ENCODE data around the gene INO80D.
A peak's percentile ranks its signal among the peaks of the same experiment; 100 is the strongest.

INO80D gene

GRCh38 chr2:206002440-206002839 is 83.5 kb downstream of the INO80D start:
- peaks cover 29% of the 10 kb centered on the region; the same call in 1 of the 2 replicates for H3K36me3 ChIP-seq (ENCODE audit: insufficient read depth, low read length)
- TF ChIP-seq EZH2 (IDR thresholded peaks at IDR 0.05) (no peak), POLR2AphosphoS5 (IDR thresholded peaks at IDR 0.05; ENCODE audit: borderline replicate concordance, low read depth, low read length) (no peak), FOXP2 (optimal IDR thresholded peaks at IDR 0.05; ENCODE audit: control extremely low read depth, extremely low read length, insufficient read depth) (no peak)
- H3K9ac ChIP-seq (ENCODE audit: insufficient read length), result no peak overlapping the region
- H3K27ac ChIP-seq, result peak overlapping the region; percentile 17; the same call in 1 of the 2 replicates
- no peak overlapping the region for H3K4me3 ChIP-seq
- no peak for DNase-seq (ENCODE audit: low read depth, low spot score)
- H3K9me3 ChIP-seq (ENCODE audit: low read depth, low read length), result no peaks in the 10 kb centered on the region

- peaks cover 26% of the 10 kb centered on the region; the same call in 1 of the 2 replicates for H3K36me3 ChIP-seq (ENCODE audit: insufficient read depth, low read length)
- TF ChIP-seq FOXP2 (optimal IDR thresholded peaks at IDR 0.05; ENCODE audit: control extremely low read depth, extremely low read length, insufficient read depth), result no peak
- no peak for TF ChIP-seq EZH2 (IDR thresholded peaks at IDR 0.05)
- no peak for TF ChIP-seq POLR2AphosphoS5 (IDR thresholded peaks at IDR 0.05; ENCODE audit: borderline replicate concordance, low read depth, low read length)
- no peaks in the 10 kb centered on the region for H3K9me3 ChIP-seq (ENCODE audit: low read depth, low read length)
Observed at GRCh38 chr2:206001912-206002311, 84.1 kb downstream of the INO80D start.

GRCh38 chr2:206000776-206001175 is 85.2 kb downstream of the INO80D start:
- DNase-seq (ENCODE audit: low read depth, low spot score), result no peak
- Histone ChIP-seq H3K36me3 (ENCODE audit: insufficient read depth, low read length) (peaks cover 22% of the 10 kb centered on the region; the same call in 1 of the 2 replicates), H3K27ac (no peak overlapping the region)

More at GRCh38 chr2:206001912-206002311, 84.1 kb downstream of the INO80D start:
- no peak overlapping the region for H3K9ac ChIP-seq (ENCODE audit: insufficient read length)
- H3K27ac ChIP-seq, result peak overlapping the region; percentile 12
- no peak for DNase-seq (ENCODE audit: low read depth, low spot score)
- H3K4me3 ChIP-seq, result no peak overlapping the region; the same call in 1 of the 2 replicates

DNA sequence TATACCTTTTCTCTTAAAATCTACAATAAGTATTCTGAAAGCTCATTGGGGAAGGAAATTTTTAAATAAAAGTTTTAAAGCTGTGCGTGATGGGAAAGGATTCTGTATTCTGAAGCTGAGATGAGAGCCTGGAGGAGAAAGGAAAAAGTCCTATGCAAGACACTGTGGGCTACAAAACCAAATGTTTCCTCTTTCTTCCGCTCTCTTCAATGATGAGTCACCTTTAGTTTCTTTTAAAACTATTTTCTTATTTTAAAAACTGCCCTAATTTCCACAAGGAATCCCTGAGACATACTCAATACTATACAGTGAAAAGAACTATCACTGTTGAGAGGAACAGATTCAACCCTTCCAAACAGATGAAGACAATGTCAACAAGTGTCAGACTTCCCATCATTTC is 87.4 kb downstream of the INO80D start:
- Histone ChIP-seq H3K9ac (ENCODE audit: insufficient read length) (no peak overlapping the region), H3K36me3 (ENCODE audit: insufficient read depth, low read length) (peaks cover 4% of the 10 kb centered on the region; the same call in 1 of the 2 replicates), H3K9me3 (ENCODE audit: low read depth, low read length) (no peaks in the 10 kb centered on the region), H3K4me3 (no peak overlapping the region), H3K27ac (no peak overlapping the region)
- TF ChIP-seq EZH2 (IDR thresholded peaks at IDR 0.05), result no peak
- TF ChIP-seq POLR2AphosphoS5 (IDR thresholded peaks at IDR 0.05; ENCODE audit: borderline replicate concordance, low read depth, low read length), result no peak
- no peak for TF ChIP-seq FOXP2 (optimal IDR thresholded peaks at IDR 0.05; ENCODE audit: control extremely low read depth, extremely low read length, insufficient read depth)
- no peak for DNase-seq (ENCODE audit: low read depth, low spot score)

More at GRCh38 chr2:206000776-206001175, 85.2 kb downstream of the INO80D start:
- Histone ChIP-seq H3K9ac (ENCODE audit: insufficient read length) (no peak overlapping the region), H3K4me3 (no peak overlapping the region), H3K9me3 (ENCODE audit: low read depth, low read length) (no peaks in the 10 kb centered on the region)
- TF ChIP-seq EZH2 (IDR thresholded peaks at IDR 0.05) (no peak), FOXP2 (optimal IDR thresholded peaks at IDR 0.05; ENCODE audit: control extremely low read depth, extremely low read length, insufficient read depth) (no peak), POLR2AphosphoS5 (IDR thresholded peaks at IDR 0.05; ENCODE audit: borderline replicate concordance, low read depth, low read length) (no peak)

- no peaks in the 10 kb centered on the region for H3K9me3 ChIP-seq (ENCODE audit: low read depth, low read length)
- TF ChIP-seq POLR2AphosphoS5 (IDR thresholded peaks at IDR 0.05; ENCODE audit: borderline replicate concordance, low read depth, low read length) (no peak), EZH2 (IDR thresholded peaks at IDR 0.05) (no peak), FOXP2 (optimal IDR thresholded peaks at IDR 0.05; ENCODE audit: control extremely low read depth, extremely low read length, insufficient read depth) (no peak)
- DNase-seq (ENCODE audit: low read depth, low spot score), result no peak
Observed at GRCh38 chr2:205996161-205996560, 89.8 kb downstream of the INO80D start.

GRCh38 chr2:205995260-205995659 is 90.7 kb downstream of the INO80D start:
- no peak overlapping the region for H3K4me3 ChIP-seq
- no peaks in the 10 kb centered on the region for H3K9me3 ChIP-seq (ENCODE audit: low read depth, low read length)
- no peak overlapping the region for H3K9ac ChIP-seq (ENCODE audit: insufficient read length)
- no peak for DNase-seq (ENCODE audit: low read depth, low spot score)
- peaks cover 4% of the 10 kb centered on the region; the same call in 1 of the 2 replicates for H3K36me3 ChIP-seq (ENCODE audit: insufficient read depth, low read length)
- TF ChIP-seq POLR2AphosphoS5 (IDR thresholded peaks at IDR 0.05; ENCODE audit: borderline replicate concordance, low read depth, low read length) (no peak), EZH2 (IDR thresholded peaks at IDR 0.05) (no peak), FOXP2 (optimal IDR thresholded peaks at IDR 0.05; ENCODE audit: control extremely low read depth, extremely low read length, insufficient read depth) (no peak)
- 0 out of 2 replicates have a peak overlapping the region, but pooled peaks have one; percentile 32 for H3K27ac ChIP-seq

More at GRCh38 chr2:205996161-205996560, 89.8 kb downstream of the INO80D start:
- H3K36me3 ChIP-seq (ENCODE audit: insufficient read depth, low read length), result peaks cover 4% of the 10 kb centered on the region; the same call in 1 of the 2 replicates
- no peak overlapping the region for H3K27ac ChIP-seq
- H3K4me3 ChIP-seq, result no peak overlapping the region
- H3K9ac ChIP-seq (ENCODE audit: insufficient read length), result no peak overlapping the region

GRCh38 chr2:205994344-205994743 is 91.6 kb downstream of the INO80D start:
- no peak overlapping the region for H3K9ac ChIP-seq (ENCODE audit: insufficient read length)
- H3K4me3 ChIP-seq, result no peak overlapping the region
- no peaks in the 10 kb centered on the region for H3K9me3 ChIP-seq (ENCODE audit: low read depth, low read length)
- TF ChIP-seq EZH2 (IDR thresholded peaks at IDR 0.05), result no peak
- no peak for TF ChIP-seq FOXP2 (optimal IDR thresholded peaks at IDR 0.05; ENCODE audit: control extremely low read depth, extremely low read length, insufficient read depth)
- TF ChIP-seq POLR2AphosphoS5 (IDR thresholded peaks at IDR 0.05; ENCODE audit: borderline replicate concordance, low read depth, low read length), result no peak
- DNase-seq (ENCODE audit: low read depth, low spot score), result no peak
- no peak overlapping the region for H3K27ac ChIP-seq
- peaks cover 4% of the 10 kb centered on the region; the same call in 1 of the 2 replicates for H3K36me3 ChIP-seq (ENCODE audit: insufficient read depth, low read length)

DNA sequence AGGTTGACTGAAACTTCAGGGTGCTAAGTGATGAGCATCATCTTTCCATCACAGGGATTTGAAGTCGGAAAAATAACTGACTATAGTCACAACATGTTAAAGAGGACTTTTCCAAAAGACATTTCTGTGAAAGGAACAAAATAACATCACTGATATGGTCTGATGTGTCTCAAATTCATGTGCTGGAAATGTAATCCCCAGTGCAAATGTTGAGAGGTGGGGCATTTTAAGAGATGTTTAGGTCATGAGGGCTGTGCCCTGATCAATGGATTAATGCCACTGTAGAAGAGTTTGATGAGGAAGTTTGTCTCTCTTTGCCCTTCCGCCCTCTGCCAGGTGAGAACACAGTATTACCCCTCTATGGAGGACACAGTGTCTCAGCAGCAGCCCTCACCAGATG is 95.9 kb downstream of the INO80D start:
- Histone ChIP-seq H3K4me3 (no peak overlapping the region), H3K9me3 (ENCODE audit: low read depth, low read length) (no peaks in the 10 kb centered on the region), H3K9ac (ENCODE audit: insufficient read length) (no peak overlapping the region), H3K27ac (no peak overlapping the region), H3K36me3 (ENCODE audit: insufficient read depth, low read length) (no peaks in the 10 kb centered on the region; the same call in 1 of the 2 replicates)
- TF ChIP-seq FOXP2 (optimal IDR thresholded peaks at IDR 0.05; ENCODE audit: control extremely low read depth, extremely low read length, insufficient read depth) (no peak), POLR2AphosphoS5 (IDR thresholded peaks at IDR 0.05; ENCODE audit: borderline replicate concordance, low read depth, low read length) (no peak), EZH2 (IDR thresholded peaks at IDR 0.05) (no peak)
- no peak for DNase-seq (ENCODE audit: low read depth, low spot score)

Data from SK-N-MC (cell line).